H9 (cell line): Measurements from ENCODE around the gene NIN. TPM values are rescaled to one million over a fixed set of nuclear protein-coding genes. Genes with fewer than 3 reads are reported as not detected.

ENCODE experiments used
- DNase-seq: peaks from one replicate; pipeline ENCODE4 v3.0.0-alpha.2; 2017
- H2AFZ ChIP-seq: one replicate; pipeline ENCODE4 v1.6.1; 2013; ENCODE audit warnings: mild to moderate bottlenecking, low read length, control low read depth, moderate library complexity
- H2AK5ac ChIP-seq: 2 replicates; pipeline ENCODE4 v1.6.1; 2013; ENCODE audit warnings: low read length, control low read depth, mixed read lengths; ENCODE audit not compliant: insufficient read length
- H2BK120ac ChIP-seq: one replicate; pipeline ENCODE4 v1.6.1; 2013; ENCODE audit warnings: low read depth, mild to moderate bottlenecking, low read length, control low read depth, inconsistent platforms; ENCODE audit not compliant: poor library complexity, severe bottlenecking
- H2BK12ac ChIP-seq: 2 replicates; pipeline ENCODE4 v1.6.1; 2013; ENCODE audit warnings: low read length, control low read depth, mixed read lengths, low read depth; ENCODE audit not compliant: insufficient read length
- H2BK15ac ChIP-seq: 2 replicates; pipeline ENCODE4 v1.6.1; 2013; ENCODE audit warnings: low read depth, low read length, control low read depth
- H2BK20ac ChIP-seq: one replicate; pipeline ENCODE4 v1.6.1; 2013; ENCODE audit warnings: low read depth, mild to moderate bottlenecking, low read length, control low read depth, inconsistent platforms; ENCODE audit not compliant: poor library complexity, severe bottlenecking
- H2BK5ac ChIP-seq: 2 replicates; pipeline ENCODE4 v1.6.1; 2013; ENCODE audit warnings: low read length, control low read depth, mixed read lengths; ENCODE audit not compliant: insufficient read length
- H3K14ac ChIP-seq: 2 replicates; pipeline ENCODE4 v1.6.1; 2013; ENCODE audit warnings: low read length, control low read depth; ENCODE audit not compliant: insufficient read depth
- H3K18ac ChIP-seq: 2 replicates; pipeline ENCODE4 v1.6.1; 2013; ENCODE audit warnings: low read depth, mild to moderate bottlenecking, mixed read lengths, low read length, control low read depth; ENCODE audit not compliant: insufficient read length
- H3K23ac ChIP-seq: 2 replicates; pipeline ENCODE4 v1.6.1; 2013; ENCODE audit warnings: low read length, control low read depth, mixed read lengths, low read depth; ENCODE audit not compliant: insufficient read length
- H3K23me2 ChIP-seq: 2 replicates; pipeline ENCODE4 v1.6.1; 2013; ENCODE audit warnings: low read depth, mild to moderate bottlenecking, mixed read lengths, low read length, control low read depth; ENCODE audit not compliant: insufficient read length, poor library complexity, severe bottlenecking
- H3K27ac ChIP-seq: 2 replicates; pipeline ENCODE4 v1.5.1; 2013; ENCODE audit warnings: low read length, control low read depth, mixed read lengths, low read depth; ENCODE audit not compliant: insufficient read length
- H3K27me3 ChIP-seq: 2 replicates; pipeline ENCODE4 v1.6.1; 2013; ENCODE audit warnings: low read length, control low read depth, inconsistent platforms; ENCODE audit not compliant: insufficient read depth
- H3K4ac ChIP-seq: 2 replicates; pipeline ENCODE4 v1.6.1; 2013; ENCODE audit warnings: low read depth, mild to moderate bottlenecking, control low read depth, inconsistent platforms, low read length, moderate library complexity
- H3K4me1 ChIP-seq: 2 replicates; pipeline ENCODE4 v1.6.1; 2013; ENCODE audit warnings: low read length, control low read depth, inconsistent platforms; ENCODE audit not compliant: insufficient read depth
- H3K4me2 ChIP-seq: 2 replicates; pipeline ENCODE4 v1.6.1; 2013; ENCODE audit warnings: low read length, control low read depth, mixed read lengths; ENCODE audit not compliant: insufficient read length, insufficient read depth
- H3K56ac ChIP-seq: 2 replicates; pipeline ENCODE4 v1.6.1; 2013; ENCODE audit warnings: low read depth, mild to moderate bottlenecking, mixed read lengths, low read length, control low read depth; ENCODE audit not compliant: insufficient read length
- H3K79me1 ChIP-seq: 2 replicates; pipeline ENCODE4 v1.6.1; 2013; ENCODE audit warnings: low read depth, mild to moderate bottlenecking, moderate library complexity, low read length, control low read depth, inconsistent platforms; ENCODE audit not compliant: insufficient read depth, poor library complexity, severe bottlenecking
- H3K79me2 ChIP-seq: 2 replicates; pipeline ENCODE4 v1.6.1; 2013; ENCODE audit warnings: low read length, control low read depth, inconsistent platforms; ENCODE audit not compliant: insufficient read depth
- H3K9ac ChIP-seq: 2 replicates; pipeline ENCODE4 v1.6.1; 2013; ENCODE audit warnings: low read length, control low read depth, mixed read lengths; ENCODE audit not compliant: insufficient read length; ENCODE audit errors: extremely low read depth
- H3K9me3 ChIP-seq: one replicate; pipeline ENCODE4 v1.6.1; 2013; ENCODE audit warnings: low read depth, low read length, inconsistent platforms; ENCODE audit not compliant: control insufficient read depth
- H3T11ph ChIP-seq: one replicate; pipeline ENCODE4 v1.6.1; 2013; ENCODE audit warnings: mild to moderate bottlenecking, low read length, control low read depth, inconsistent platforms
- H4K20me1 ChIP-seq: one replicate; pipeline ENCODE4 v1.6.1; 2013; ENCODE audit not compliant: control insufficient read depth, insufficient read length, insufficient read depth
- H4K5ac ChIP-seq: 2 replicates; pipeline ENCODE4 v1.6.1; 2013; ENCODE audit warnings: low read depth, mild to moderate bottlenecking, mixed read lengths, low read length, control low read depth; ENCODE audit not compliant: insufficient read length
- H4K8ac ChIP-seq: replicated peaks from 2 replicates; pipeline ENCODE4 v1.6.1; 2013; ENCODE audit warnings: low read length, control low read depth, mixed read lengths, low read depth; ENCODE audit not compliant: insufficient read length
- H4K91ac ChIP-seq: 2 replicates; pipeline ENCODE4 v1.6.1; 2013; ENCODE audit warnings: low read depth, mild to moderate bottlenecking, moderate library complexity, mixed read lengths, low read length, control low read depth; ENCODE audit not compliant: insufficient read length
- H3K27ac Mint-ChIP-seq, 3 experiments: 2 replicates in 2 of 3; 3 replicates in 1 of 3; pipeline ENCODE4 v1.8.0; 2020 to 2021; ENCODE audit warnings: mixed read lengths in 3 of 3, mild to moderate bottlenecking in 1 of 3, moderate library complexity in 1 of 3
- H3K27me3 Mint-ChIP-seq: 2 replicates; pipeline ENCODE4 v1.8.0; 2021; ENCODE audit warnings: low read depth, mild to moderate bottlenecking, moderate library complexity, mixed read lengths
- H3K36me3 Mint-ChIP-seq, 3 experiments: 2 replicates in 2 of 3; 3 replicates in 1 of 3; pipeline ENCODE4 v1.8.0; 2020 to 2021; ENCODE audit warnings: low read depth in 3 of 3, mixed read lengths in 3 of 3; ENCODE audit not compliant: insufficient read depth in 1 of 3
- H3K4me1 Mint-ChIP-seq, 2 experiments: 2 replicates each; pipeline ENCODE4 v1.8.0; 2020; ENCODE audit warnings: mixed read lengths in 2 of 2
- H3K4me3 Mint-ChIP-seq, 2 experiments: 2 replicates in 1 of 2; 3 replicates in 1 of 2; pipeline ENCODE4 v1.8.0; 2020 to 2021; ENCODE audit warnings: mild to moderate bottlenecking in 2 of 2, mixed read lengths in 2 of 2, moderate library complexity in 1 of 2
- H3K9me3 Mint-ChIP-seq, 2 experiments: 2 replicates in 1 of 2; 3 replicates in 1 of 2; pipeline ENCODE4 v1.8.0; 2020; ENCODE audit warnings: mild to moderate bottlenecking in 2 of 2, mixed read lengths in 2 of 2, moderate library complexity in 1 of 2
- WGBS: extraction: QIAGEN DNeasy Blood & Tissue Kit; methylation state at CpG from one replicate; pipeline ENCODE4 v1.1.7; 2013; ENCODE audit warnings: missing lambda C conversion rate, low lambda C conversion rate, mixed read lengths; ENCODE audit not compliant: insufficient read length; ENCODE audit errors: extremely low coverage; 5-methylcytosine and 5-hydroxymethylcytosine counted together
- total RNA-seq: library from RNA; stranded (reverse); gene quantifications from 2 replicates; pipeline ENCODE4 v1.2.1, GENCODE V29; 2021
- TF ChIP-seq, protein P1 (sequence below): fragments of 200-600 bp; sonication (generic); conservative IDR thresholded peaks from 3 replicates; pipeline ENCODE4 v1.8.0; 2021; ENCODE audit warnings: antibody characterized with exemption, mild to moderate bottlenecking

The NIN gene
- total RNA-seq, 1 experiment from 2014 or later, result 18.4 TPM

DNA sequence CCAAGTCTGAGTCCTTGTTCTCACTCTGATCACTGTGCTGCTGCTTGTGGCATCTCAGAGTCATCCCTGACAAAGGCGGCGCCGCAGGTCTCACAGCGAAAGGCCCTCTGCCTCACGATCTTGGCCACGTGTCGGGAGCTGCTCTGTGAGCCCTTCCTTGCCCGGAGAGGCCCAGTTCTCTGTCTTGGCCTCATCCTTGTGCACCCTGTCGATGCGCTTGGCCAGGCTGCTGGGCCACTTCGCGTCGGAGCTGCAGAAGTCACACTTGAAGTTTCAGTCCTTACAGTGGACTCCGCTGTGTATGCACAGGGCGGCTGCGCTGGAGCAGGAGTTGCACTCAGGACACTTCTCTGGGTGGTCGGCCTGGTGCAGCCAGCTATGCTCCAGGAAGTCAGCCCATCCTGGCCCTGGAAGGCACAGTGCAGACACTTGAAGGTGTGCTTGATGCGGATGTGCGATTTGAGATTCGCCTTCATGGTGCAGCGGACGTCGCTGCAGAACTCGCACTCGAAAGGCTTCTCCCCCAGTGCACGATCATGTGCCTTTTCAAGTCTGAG, 126.4 kb downstream of the NIN start:
- no CpG with 5 or more reads among the region's 26 CpGs for WGBS

More for the DNA sequence above, 126.4 kb downstream of the NIN start:
- TF ChIP-seq, protein P1, sequence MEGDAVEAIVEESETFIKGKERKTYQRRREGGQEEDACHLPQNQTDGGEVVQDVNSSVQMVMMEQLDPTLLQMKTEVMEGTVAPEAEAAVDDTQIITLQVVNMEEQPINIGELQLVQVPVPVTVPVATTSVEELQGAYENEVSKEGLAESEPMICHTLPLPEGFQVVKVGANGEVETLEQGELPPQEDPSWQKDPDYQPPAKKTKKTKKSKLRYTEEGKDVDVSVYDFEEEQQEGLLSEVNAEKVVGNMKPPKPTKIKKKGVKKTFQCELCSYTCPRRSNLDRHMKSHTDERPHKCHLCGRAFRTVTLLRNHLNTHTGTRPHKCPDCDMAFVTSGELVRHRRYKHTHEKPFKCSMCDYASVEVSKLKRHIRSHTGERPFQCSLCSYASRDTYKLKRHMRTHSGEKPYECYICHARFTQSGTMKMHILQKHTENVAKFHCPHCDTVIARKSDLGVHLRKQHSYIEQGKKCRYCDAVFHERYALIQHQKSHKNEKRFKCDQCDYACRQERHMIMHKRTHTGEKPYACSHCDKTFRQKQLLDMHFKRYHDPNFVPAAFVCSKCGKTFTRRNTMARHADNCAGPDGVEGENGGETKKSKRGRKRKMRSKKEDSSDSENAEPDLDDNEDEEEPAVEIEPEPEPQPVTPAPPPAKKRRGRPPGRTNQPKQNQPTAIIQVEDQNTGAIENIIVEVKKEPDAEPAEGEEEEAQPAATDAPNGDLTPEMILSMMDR, result no peak
- Histone ChIP-seq H3K23ac (no peak overlapping the region), H4K5ac (no peak overlapping the region), H4K91ac (no peak overlapping the region), H3K4me2 (no peak overlapping the region), H3K56ac (no peak overlapping the region), H2BK12ac (no peak overlapping the region), H4K20me1 (no peaks in the 10 kb centered on the region), H3K27me3 (no peaks in the 10 kb centered on the region), H3K4me1 (no peaks in the 10 kb centered on the region), H3K79me2 (no peaks in the 10 kb centered on the region), H3K9me3 (no peaks in the 10 kb centered on the region), H2BK5ac (no peak overlapping the region), H3K27ac (no peak overlapping the region), H3T11ph (no peak overlapping the region), H2BK120ac (no peak overlapping the region), H3K18ac (no peak overlapping the region), H2AK5ac (no peak overlapping the region), H2BK20ac (no peak overlapping the region), H3K9ac (no peak overlapping the region), H3K23me2 (no peaks in the 10 kb centered on the region), H2AFZ (no peak overlapping the region), H4K8ac (no peak overlapping the region), H3K14ac (no peak overlapping the region), H2BK15ac (no peak overlapping the region), H3K79me1 (no peaks in the 10 kb centered on the region), H3K4ac (no peak overlapping the region)
- peak; percentile 31 for DNase-seq
- H3K4me3 Mint-ChIP-seq, result no peak overlapping the region
- H3K9me3 Mint-ChIP-seq, result peaks cover 0 to 5% of the 10 kb centered on the region in 2 experiments; a peak in 2 of 5 replicates
- H3K36me3 Mint-ChIP-seq, result peaks cover 0 to 3% (median 0%) of the 10 kb centered on the region in 3 experiments; a peak in 2 of 7 replicates
- H3K4me1 Mint-ChIP-seq, result no peaks in the 10 kb centered on the region
- no peak overlapping the region; a peak in 1 of 7 replicates for H3K27ac Mint-ChIP-seq
- H3K27me3 Mint-ChIP-seq, result peaks cover 3% of the 10 kb centered on the region
